HG03103 (cell line): Measurements from ENCODE around the gene SDE2.
"Not testable (repeated sequence)": the region's sequence is repeated elsewhere in the genome, so short reads cannot be mapped to it uniquely, and the experiment has no call there.

Experiments
- ATAC-seq: cut with Tn5 transposase; IDR thresholded peaks from one replicate; pipeline ENCODE4 v1.9.1; 2021; ENCODE audit warnings: low read depth; ENCODE audit not compliant: unreplicated experiment

The SDE2 gene

DNA sequence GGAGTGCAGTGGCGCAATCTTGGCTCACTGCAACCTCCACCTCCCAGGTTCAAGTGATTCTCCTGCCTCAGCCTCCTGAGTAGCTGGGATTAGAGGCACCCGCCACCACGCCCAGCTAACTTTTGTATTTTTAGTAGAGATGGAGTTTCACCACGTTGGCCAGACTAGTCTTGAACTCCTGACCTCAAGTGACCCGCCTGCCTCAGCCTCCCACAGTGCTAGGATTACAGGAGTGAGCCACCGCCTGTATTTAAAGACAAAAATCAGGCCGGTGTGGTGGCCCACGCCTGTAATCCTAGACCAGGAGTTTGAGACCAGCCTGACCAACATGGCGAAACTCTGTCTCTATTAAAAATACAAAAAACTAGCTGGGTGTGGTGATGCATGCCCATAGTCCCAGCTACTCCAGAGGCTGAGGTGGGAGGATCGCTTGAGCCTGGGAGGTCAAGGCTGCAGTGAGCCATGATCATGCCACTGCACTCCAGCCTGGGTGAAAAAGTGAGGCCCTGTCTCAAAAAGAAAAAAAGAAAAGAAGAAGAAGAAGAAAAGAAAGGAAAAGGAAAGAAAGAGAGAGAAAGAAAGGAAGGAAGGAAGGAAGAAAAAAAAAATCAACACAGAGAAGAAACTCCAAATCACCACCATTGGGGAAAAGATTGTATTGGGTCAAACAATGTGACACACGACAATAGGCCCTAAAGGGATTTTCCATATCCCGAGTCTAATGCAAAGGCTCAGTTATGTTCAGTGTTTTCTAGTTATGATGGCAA, 8.2 kb upstream of the SDE2 start:
- not testable (repeated sequence) for ATAC-seq

DNA sequence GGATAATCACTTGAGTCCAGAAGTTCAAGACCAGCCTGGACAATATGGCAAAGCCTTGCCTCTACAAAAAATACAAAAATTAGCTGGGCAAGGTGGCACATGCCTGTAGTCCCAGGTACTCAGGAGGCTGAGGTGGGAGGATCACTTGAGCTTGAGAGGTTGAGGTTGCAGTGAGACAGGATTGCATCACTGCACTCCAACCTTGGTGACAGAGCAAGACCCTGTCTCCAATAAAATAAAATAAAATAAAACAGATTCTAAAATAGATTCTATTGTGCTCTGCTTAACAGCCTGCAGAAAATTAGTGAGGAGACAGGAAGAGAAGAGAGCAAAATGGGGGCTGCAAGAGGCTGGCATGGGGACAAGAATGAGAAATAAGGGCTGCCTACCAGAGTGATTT, 7.5 kb upstream of the SDE2 start:
- ATAC-seq, result no peak

DNA sequence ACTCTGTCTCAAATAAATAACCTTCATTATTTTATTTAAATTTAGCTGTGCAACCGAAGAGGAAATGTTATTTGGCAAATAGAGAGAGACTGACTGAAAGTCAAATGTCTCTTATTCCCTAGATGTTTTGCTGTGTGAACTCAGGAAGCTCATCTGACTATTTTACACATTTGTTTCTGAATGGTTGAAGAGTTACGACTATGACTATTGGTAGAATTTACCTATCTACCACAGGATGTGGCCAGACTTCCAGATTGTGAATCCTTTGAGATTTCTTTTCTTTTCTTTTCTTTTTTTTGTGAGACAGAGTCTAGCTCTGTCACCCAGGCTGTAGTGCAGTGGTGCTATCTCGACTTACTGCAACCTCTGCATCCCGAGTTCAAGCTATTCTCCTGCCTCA, 5.3 kb upstream of the SDE2 start:
- no peak for ATAC-seq

DNA sequence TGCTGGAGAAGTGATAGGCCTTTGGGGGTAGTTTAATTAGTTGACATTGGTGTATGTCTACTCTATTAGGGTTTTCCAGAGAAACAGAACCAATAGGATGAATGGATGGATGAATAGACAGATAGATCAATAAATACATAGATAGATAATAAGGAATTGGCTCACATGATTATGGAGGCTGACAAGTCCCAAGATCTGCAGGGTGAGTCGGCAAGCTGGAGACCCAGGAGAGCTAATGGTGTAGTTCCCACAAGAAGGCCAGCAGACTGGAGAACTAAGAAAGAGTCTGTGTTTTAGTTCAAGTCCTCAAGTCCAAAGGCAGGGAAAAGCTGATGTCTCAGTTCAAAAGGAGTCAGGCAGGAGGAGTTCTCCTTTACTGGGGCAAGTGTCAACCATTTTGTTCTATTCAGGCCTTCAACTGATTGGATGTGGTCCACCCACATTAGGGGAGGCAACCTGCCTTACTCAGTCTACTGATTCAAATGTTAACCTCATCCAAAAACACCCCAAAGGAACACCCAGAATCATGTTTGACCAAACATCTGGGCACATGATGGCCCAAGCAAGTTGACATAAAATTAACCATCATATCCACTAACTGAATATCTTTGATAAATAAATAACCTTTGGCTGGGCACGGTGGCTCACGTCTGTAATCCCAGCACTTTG, 4.5 kb upstream of the SDE2 start:
- ATAC-seq, result no peak

DNA sequence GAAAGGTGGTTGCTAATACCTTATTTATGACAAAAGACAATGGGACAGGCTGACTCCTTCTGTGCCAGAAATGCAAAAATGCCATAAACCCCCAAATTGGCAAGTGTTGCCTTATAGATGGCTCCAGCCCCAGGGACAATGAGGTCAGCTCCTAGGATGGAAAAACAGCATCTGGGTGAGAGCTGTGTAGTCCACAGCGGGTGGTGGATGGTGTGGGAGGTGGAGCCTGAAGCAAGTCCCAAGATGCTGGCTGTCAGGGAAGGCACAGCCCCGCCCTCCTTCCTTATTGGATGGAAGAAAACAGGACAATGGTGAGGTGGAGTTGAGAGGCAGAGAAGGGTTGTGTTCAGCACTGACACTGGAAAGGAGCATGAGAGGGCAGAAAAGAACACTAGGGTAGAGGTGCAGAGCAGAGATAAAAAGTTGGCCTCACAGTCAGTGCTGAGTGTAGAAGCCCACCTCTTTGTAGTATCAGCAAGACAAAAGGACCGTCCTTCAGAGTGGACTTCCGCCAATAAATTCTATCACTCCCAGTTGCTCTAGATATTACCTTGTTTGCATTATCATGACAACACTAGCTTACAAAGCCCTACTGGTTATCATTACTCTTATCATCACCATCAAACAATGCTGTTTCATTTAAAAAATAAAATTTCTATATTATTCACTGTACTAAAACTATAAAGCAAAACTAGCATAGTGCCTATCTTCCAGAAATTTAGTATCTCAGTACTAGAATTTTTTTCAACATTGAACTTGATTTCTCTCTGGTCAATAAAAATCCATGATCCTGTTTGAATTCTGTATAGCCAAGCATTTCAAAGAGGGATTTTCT, 3.7 kb upstream of the SDE2 start:
- ATAC-seq, result no peak

DNA sequence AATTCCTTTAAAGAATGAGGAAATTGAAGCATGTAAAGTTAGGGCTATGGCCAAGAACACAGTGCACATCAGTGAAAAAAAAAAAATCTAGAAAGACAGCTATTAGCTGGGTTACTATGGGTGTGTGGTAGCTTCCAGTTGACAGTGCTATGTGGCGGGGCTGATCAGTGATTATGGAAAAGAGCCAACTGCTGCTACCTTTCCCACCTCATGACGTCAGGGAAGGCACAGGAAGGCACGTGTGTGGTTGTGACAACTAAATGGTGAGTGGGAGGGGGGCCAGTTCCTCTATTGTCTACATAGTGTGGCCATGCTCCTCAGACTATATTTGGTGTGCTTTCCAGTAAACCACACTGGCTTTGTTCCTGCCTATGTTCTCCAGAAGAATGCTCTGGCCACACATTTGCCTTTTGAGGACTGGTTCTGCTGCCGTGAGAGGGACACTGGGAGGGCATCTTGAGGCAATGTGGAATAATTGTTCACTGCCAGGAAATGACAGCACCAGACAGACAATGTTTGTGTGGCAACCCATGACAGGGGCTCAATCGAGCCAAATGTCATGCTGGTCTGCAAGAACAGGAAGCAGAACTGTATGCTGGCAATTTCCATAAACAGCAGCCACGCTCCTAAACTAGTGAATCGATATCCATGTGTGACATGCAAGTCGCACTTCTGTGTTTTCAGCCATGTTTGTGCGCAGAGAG, 3.0 kb upstream of the SDE2 start:
- ATAC-seq, result no peak

DNA sequence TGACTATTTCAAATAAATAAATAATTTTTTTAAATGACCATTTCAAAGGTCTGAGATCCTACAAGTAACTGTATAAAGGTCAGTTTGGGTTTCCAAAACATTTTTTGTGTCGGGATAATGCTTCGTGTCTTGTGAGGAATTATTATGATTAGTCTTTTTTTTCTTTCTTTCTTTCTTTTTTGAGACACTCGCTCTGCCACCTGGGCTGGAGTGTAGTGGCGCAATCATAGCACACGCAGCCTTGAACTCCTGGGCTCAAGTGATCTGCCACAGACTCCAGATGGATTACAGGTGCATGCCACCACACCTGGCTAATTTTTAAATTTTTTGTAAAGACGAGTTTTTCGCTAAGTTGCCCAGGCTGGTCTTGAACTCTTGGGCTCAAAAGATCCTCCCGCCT, 1.9 kb upstream of the SDE2 start:
- ATAC-seq, result no peak

DNA sequence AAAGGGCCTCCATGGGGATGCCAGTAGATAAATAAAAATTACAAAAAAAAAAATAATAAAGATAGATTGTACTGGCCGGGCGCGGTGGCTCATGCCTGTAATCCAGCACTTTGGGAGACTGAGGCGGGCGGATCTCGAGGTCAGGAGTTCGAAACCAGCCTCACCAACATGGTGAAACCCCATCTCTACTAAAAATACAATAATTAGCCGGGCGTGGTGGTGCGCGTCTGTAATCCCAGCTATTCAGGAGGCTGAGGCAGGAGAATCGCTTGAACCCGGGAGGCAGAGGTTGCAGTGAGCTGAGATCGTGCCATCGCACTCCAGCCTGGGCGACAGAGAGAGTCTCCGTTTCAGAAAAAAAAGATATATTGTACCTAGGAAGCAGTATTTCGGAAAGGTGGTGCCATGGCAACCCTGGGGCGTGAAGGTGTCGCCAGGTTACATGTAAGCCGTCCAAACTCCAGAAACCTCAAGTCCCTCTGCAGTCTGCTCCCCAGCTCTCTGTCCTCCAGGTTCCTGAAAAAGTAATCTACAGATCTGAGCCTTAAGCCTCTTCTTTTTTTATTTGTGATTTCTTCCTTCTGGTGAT, 1.4 kb upstream of the SDE2 start:
- ATAC-seq, result not testable (repeated sequence)

DNA sequence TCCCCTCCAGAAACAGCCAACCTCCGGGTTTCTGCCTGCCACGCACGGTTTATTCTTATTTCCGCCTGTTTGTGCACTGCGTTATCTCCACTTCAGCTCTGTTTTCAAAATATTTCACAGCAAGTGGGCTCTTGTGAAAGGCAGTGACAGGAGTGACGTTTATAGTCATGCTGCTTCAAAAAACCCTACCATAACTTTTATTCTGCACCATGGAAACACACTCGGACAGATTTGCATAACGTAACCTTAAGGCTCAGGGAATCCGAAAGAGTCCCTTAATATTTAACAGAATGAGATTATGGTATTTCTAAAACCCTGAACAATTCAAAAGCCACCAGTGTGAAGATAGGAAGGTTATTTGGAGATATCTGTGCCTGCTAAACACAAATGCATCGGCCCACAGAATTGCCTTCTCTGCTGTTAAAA, 782 bp upstream of the SDE2 start:
- ATAC-seq, result peak; percentile 27

DNA sequence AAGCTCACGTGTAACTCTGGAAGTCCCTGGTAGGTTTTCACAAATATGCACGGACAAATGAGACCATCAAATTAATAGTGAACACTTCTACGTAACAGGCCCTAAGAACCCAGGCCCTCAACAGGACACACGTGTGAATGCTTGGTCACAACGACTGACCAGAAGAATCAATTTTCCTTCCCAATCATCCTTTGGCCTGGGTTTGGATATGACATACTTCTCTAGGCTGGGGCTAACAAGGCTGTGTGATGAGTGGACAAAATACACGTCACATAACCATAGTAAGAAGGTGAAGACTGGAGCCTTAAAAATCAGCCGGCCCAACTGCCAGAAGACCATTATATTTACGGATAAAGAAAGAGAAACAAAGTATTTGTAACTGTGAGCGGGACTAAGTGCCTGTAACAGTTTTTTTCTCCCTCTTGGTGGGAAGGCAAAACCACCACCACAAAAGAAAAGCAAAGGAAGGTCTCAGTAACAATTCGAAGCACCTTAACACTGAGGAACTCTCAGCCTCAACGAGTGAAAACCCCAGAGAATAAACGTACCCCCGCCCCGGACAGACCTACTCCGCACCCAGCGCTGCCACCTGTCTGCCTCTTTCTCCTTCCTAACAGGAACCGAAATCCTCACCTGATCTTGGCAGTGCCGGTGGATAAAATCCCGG, 450 bp downstream of the SDE2 start:
- peak; percentile 1 for ATAC-seq

DNA sequence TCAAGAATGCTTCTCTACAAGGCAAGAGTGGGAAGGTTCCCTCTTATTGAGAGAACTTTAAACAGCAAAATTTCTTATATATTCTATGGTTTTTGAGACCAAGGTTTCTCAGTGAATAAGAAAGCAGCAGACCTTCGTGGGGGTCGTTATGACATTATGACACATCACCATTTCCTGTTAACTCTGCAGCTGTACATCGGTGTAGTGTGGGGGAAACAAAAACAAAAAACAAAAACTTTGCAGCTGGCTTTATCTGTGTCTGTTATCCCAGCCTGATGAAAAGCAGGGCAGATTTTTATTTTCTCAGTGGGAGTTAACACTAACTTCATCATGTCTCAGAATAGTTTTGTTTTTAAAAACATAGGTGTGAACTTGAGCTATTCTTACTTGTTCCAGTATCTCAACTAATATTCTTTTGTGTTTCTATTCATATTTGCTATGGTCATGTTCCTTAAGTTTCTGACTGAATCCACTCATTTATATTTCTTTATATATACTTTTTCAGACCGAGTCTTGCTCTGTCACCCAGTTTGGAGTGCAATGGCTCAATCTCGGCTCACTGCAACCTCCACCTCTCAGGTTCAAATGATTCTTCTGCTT, 2.1 kb downstream of the SDE2 start:
- ATAC-seq, result no peak

DNA sequence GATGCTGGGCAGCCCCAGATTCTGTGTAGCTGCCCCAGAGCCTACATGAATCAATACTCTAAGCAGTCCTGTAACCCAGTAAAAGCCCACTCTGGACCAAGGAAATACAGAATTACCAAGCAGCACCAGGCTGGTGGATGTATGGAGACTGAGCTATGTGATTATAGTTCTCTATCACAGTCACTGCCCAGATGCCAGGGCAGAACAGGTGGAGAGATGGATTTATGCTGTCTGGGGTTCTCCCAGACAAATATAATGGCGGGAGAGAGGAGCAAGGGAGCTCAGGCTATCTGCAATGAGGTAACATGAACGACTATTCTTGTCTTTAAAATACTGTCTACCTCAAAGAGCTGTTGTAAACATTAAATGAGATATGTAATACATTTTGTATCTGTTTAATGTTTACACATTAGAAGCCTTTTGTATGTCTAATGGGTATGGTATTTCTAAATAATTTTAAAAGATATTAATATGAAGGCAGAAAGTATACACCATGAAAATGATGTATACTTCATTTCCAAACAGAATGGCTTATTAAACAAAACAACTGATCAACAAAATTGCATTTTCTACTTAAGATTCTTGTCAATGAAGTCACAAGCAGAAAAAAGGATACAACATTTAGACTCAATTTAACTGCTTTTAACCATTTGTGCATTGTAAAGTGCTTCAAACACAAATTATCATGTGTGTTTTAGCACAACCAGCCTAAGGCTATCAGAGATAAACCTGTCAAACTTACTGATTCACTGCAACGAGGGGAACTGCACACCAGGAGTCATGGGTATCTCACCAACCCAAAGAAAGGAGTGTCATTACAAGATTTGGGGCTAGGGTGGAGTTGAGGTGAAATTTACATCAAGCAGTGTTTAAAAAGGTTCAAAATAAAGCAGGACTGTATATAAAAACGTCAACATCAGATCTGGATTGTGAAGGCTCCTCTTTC, 3.0 kb downstream of the SDE2 start:
- no peak for ATAC-seq

DNA sequence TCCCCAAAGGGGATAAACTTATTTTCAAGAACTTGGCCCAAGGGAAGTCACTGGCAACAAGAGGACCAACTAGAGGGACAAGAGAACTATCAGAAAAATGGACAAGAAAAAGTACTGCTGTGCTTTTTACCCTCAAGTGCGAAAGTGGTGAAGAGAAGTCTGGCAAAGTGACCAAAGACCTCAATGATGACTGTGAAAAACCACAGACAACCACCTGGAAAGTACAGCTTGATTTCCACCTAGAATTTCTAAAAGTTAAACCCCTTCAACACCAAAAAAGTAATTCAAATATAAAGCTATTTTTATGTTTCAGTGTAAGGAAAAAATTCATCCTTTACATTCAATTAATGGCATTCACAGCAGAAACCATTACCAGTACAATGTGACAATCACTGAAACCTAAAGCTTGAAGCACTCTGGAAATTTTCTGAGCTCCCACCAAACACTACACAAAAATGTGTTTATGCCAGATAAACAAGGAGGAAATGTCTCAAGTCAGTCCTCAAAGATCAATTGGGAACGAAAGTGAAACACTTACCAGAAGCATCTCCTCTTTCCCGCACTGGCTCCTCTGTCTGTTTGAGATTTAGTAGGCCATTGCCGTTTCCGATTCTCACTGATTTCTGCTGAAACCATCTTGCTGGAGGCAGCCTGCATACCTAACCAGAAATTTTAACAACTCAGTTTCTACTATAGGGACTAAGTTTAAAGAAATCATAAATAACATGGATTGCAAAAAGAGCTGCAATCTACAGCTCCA, 8.3 kb downstream of the SDE2 start:
- ATAC-seq, result no peak

DNA sequence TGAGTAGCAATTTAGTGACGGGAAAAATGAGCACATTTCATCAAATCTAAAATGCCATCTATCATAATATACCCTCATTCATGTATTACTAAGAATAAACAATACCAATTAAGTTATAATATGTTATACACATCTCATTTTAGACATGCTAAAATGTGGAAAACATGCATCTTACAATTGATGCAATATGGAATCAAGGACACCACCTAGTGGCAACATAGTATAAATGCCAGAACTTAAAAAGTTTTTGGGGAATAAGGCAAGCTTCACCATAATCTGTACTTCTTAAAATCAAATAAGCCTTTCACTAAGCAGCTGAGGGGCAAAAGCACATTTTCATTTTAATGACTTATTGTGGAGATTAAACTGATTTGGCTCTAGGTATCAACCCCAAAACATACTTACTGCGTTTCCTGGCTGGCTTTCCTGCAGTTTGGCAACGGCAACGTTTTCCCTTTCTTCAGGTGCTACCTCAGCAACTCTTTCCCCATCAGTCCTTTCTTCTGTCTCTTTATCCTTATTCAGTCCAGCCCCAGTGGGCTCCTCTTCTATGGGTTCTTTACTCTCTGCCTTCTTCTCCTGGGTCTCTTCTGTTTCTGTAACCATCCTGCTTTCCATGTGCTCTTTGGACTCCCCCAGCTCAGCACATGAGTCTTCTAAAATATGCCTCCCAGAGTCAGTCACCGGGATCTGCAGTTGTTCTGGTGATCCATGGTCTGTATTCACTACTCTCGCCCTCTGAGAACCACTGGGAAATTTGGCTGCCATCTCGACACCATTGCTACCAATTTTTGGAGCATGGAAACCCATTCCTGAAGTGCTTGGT, 11.4 kb downstream of the SDE2 start:
- ATAC-seq, result no peak

DNA sequence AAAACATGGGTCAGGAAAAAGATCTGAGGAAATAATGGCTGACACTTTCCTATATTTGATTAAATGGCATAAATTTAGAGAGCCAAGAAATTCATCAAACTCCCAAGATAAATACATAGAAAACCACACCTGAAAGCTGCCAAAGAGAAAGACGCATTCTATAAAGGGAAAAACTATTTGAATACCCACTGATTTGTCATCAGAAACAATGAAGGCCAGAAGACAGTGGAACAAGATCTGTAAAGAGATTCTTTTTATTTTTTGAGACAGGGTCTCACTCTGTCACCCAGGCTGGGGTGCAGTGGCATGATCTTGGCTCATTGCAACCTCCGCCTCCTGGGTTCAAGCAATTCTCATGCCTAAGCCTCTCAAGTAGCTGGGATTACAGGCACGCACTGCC, 17.4 kb downstream of the SDE2 start:
- ATAC-seq, result no peak

DNA sequence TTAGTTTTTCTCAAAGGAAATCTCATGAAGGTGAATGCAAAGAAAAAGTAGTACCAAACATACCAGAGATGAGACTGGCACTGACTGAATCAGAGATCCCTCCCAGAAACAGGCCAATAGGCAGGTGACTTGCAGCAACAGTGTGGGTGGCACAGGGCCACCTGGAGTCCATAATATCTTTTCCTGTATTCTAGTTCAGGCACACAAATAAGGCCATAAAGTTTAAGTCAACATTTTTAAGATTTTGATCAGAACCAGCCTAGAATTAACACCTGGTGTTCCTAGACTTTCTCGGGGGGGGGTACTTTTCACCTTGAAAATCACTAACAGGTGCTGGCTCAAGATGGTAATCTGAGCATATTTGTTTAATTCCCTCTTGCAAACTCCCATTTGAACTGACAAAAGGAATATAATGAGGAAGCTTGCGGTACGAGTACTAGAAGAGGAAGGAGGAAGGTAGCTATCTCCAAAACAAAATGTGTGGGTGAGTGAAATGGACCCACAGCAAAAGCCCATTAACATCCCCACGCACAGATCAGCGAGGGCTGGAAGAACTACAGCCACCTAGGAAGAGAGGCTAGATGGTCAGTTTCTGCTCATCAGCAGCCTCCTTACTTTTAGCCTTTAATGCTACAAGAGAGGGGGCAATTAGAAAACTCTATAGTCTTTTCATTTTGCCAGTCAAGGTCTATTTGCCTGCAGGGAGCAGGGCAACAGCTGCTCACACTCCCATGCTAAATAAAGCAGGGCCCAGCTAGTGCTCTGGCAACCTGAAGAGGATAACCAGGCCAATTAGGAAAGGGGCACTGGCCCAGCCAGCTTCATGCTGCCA, 18.9 kb downstream of the SDE2 start:
- ATAC-seq, result no peak
